H9 (cell line): ENCODE results near the gene RAB6A. TPM values are rescaled to one million over a fixed set of nuclear protein-coding genes. Genes with fewer than 3 reads are reported as not detected.

ENCODE experiments used
- DNase-seq: peaks from one replicate; pipeline ENCODE4 v3.0.0-alpha.2; 2017
- H2AFZ ChIP-seq: one replicate; pipeline ENCODE4 v1.6.1; 2013; ENCODE audit warnings: mild to moderate bottlenecking, low read length, control low read depth, moderate library complexity
- H2AK5ac ChIP-seq: 2 replicates; pipeline ENCODE4 v1.6.1; 2013; ENCODE audit warnings: low read length, control low read depth, mixed read lengths; ENCODE audit not compliant: insufficient read length
- H2BK120ac ChIP-seq: one replicate; pipeline ENCODE4 v1.6.1; 2013; ENCODE audit warnings: low read depth, mild to moderate bottlenecking, low read length, control low read depth, inconsistent platforms; ENCODE audit not compliant: poor library complexity, severe bottlenecking
- H2BK12ac ChIP-seq: 2 replicates; pipeline ENCODE4 v1.6.1; 2013; ENCODE audit warnings: low read length, control low read depth, mixed read lengths, low read depth; ENCODE audit not compliant: insufficient read length
- H2BK15ac ChIP-seq: 2 replicates; pipeline ENCODE4 v1.6.1; 2013; ENCODE audit warnings: low read depth, low read length, control low read depth
- H2BK20ac ChIP-seq: one replicate; pipeline ENCODE4 v1.6.1; 2013; ENCODE audit warnings: low read depth, mild to moderate bottlenecking, low read length, control low read depth, inconsistent platforms; ENCODE audit not compliant: poor library complexity, severe bottlenecking
- H2BK5ac ChIP-seq: 2 replicates; pipeline ENCODE4 v1.6.1; 2013; ENCODE audit warnings: low read length, control low read depth, mixed read lengths; ENCODE audit not compliant: insufficient read length
- H3K14ac ChIP-seq: 2 replicates; pipeline ENCODE4 v1.6.1; 2013; ENCODE audit warnings: low read length, control low read depth; ENCODE audit not compliant: insufficient read depth
- H3K18ac ChIP-seq: 2 replicates; pipeline ENCODE4 v1.6.1; 2013; ENCODE audit warnings: low read depth, mild to moderate bottlenecking, mixed read lengths, low read length, control low read depth; ENCODE audit not compliant: insufficient read length
- H3K23ac ChIP-seq: 2 replicates; pipeline ENCODE4 v1.6.1; 2013; ENCODE audit warnings: low read length, control low read depth, mixed read lengths, low read depth; ENCODE audit not compliant: insufficient read length
- H3K23me2 ChIP-seq: 2 replicates; pipeline ENCODE4 v1.6.1; 2013; ENCODE audit warnings: low read depth, mild to moderate bottlenecking, mixed read lengths, low read length, control low read depth; ENCODE audit not compliant: insufficient read length, poor library complexity, severe bottlenecking
- H3K27ac ChIP-seq: 2 replicates; pipeline ENCODE4 v1.5.1; 2013; ENCODE audit warnings: low read length, control low read depth, mixed read lengths, low read depth; ENCODE audit not compliant: insufficient read length
- H3K27me3 ChIP-seq: 2 replicates; pipeline ENCODE4 v1.6.1; 2013; ENCODE audit warnings: low read length, control low read depth, inconsistent platforms; ENCODE audit not compliant: insufficient read depth
- H3K4ac ChIP-seq: 2 replicates; pipeline ENCODE4 v1.6.1; 2013; ENCODE audit warnings: low read depth, mild to moderate bottlenecking, control low read depth, inconsistent platforms, low read length, moderate library complexity
- H3K4me1 ChIP-seq: 2 replicates; pipeline ENCODE4 v1.6.1; 2013; ENCODE audit warnings: low read length, control low read depth, inconsistent platforms; ENCODE audit not compliant: insufficient read depth
- H3K4me2 ChIP-seq: 2 replicates; pipeline ENCODE4 v1.6.1; 2013; ENCODE audit warnings: low read length, control low read depth, mixed read lengths; ENCODE audit not compliant: insufficient read length, insufficient read depth
- H3K56ac ChIP-seq: 2 replicates; pipeline ENCODE4 v1.6.1; 2013; ENCODE audit warnings: low read depth, mild to moderate bottlenecking, mixed read lengths, low read length, control low read depth; ENCODE audit not compliant: insufficient read length
- H3K79me1 ChIP-seq: 2 replicates; pipeline ENCODE4 v1.6.1; 2013; ENCODE audit warnings: low read depth, mild to moderate bottlenecking, moderate library complexity, low read length, control low read depth, inconsistent platforms; ENCODE audit not compliant: insufficient read depth, poor library complexity, severe bottlenecking
- H3K79me2 ChIP-seq: 2 replicates; pipeline ENCODE4 v1.6.1; 2013; ENCODE audit warnings: low read length, control low read depth, inconsistent platforms; ENCODE audit not compliant: insufficient read depth
- H3K9ac ChIP-seq: 2 replicates; pipeline ENCODE4 v1.6.1; 2013; ENCODE audit warnings: low read length, control low read depth, mixed read lengths; ENCODE audit not compliant: insufficient read length; ENCODE audit errors: extremely low read depth
- H3K9me3 ChIP-seq: one replicate; pipeline ENCODE4 v1.6.1; 2013; ENCODE audit warnings: low read depth, low read length, inconsistent platforms; ENCODE audit not compliant: control insufficient read depth
- H3T11ph ChIP-seq: one replicate; pipeline ENCODE4 v1.6.1; 2013; ENCODE audit warnings: mild to moderate bottlenecking, low read length, control low read depth, inconsistent platforms
- H4K20me1 ChIP-seq: one replicate; pipeline ENCODE4 v1.6.1; 2013; ENCODE audit not compliant: control insufficient read depth, insufficient read length, insufficient read depth
- H4K5ac ChIP-seq: 2 replicates; pipeline ENCODE4 v1.6.1; 2013; ENCODE audit warnings: low read depth, mild to moderate bottlenecking, mixed read lengths, low read length, control low read depth; ENCODE audit not compliant: insufficient read length
- H4K8ac ChIP-seq: replicated peaks from 2 replicates; pipeline ENCODE4 v1.6.1; 2013; ENCODE audit warnings: low read length, control low read depth, mixed read lengths, low read depth; ENCODE audit not compliant: insufficient read length
- H4K91ac ChIP-seq: 2 replicates; pipeline ENCODE4 v1.6.1; 2013; ENCODE audit warnings: low read depth, mild to moderate bottlenecking, moderate library complexity, mixed read lengths, low read length, control low read depth; ENCODE audit not compliant: insufficient read length
- H3K27ac Mint-ChIP-seq, 3 experiments: 2 replicates in 2 of 3; 3 replicates in 1 of 3; pipeline ENCODE4 v1.8.0; 2020 to 2021; ENCODE audit warnings: mixed read lengths in 3 of 3, mild to moderate bottlenecking in 1 of 3, moderate library complexity in 1 of 3
- H3K27me3 Mint-ChIP-seq: 2 replicates; pipeline ENCODE4 v1.8.0; 2021; ENCODE audit warnings: low read depth, mild to moderate bottlenecking, moderate library complexity, mixed read lengths
- H3K36me3 Mint-ChIP-seq, 3 experiments: 2 replicates in 2 of 3; 3 replicates in 1 of 3; pipeline ENCODE4 v1.8.0; 2020 to 2021; ENCODE audit warnings: low read depth in 3 of 3, mixed read lengths in 3 of 3; ENCODE audit not compliant: insufficient read depth in 1 of 3
- H3K4me1 Mint-ChIP-seq, 2 experiments: 2 replicates each; pipeline ENCODE4 v1.8.0; 2020; ENCODE audit warnings: mixed read lengths in 2 of 2
- H3K4me3 Mint-ChIP-seq, 2 experiments: 2 replicates in 1 of 2; 3 replicates in 1 of 2; pipeline ENCODE4 v1.8.0; 2020 to 2021; ENCODE audit warnings: mild to moderate bottlenecking in 2 of 2, mixed read lengths in 2 of 2, moderate library complexity in 1 of 2
- H3K9me3 Mint-ChIP-seq, 2 experiments: 2 replicates in 1 of 2; 3 replicates in 1 of 2; pipeline ENCODE4 v1.8.0; 2020; ENCODE audit warnings: mild to moderate bottlenecking in 2 of 2, mixed read lengths in 2 of 2, moderate library complexity in 1 of 2
- CTCF ChIP-seq: fragments of 200-600 bp; sonication (generic); conservative IDR thresholded peaks from 3 replicates; pipeline ENCODE4 v1.8.0; 2021; ENCODE audit warnings: antibody characterized with exemption, mild to moderate bottlenecking
- WGBS: extraction: QIAGEN DNeasy Blood & Tissue Kit; methylation state at CpG from one replicate; pipeline ENCODE4 v1.1.7; 2013; ENCODE audit warnings: missing lambda C conversion rate, low lambda C conversion rate, mixed read lengths; ENCODE audit not compliant: insufficient read length; ENCODE audit errors: extremely low coverage; 5-methylcytosine and 5-hydroxymethylcytosine counted together
- total RNA-seq: library from RNA; stranded (reverse); gene quantifications from 2 replicates; pipeline ENCODE4 v1.2.1, GENCODE V29; 2021

RAB6A gene
- total RNA-seq, 1 experiment from 2014 or later = 72.8 TPM

GRCh38 chr11:73797457-73797856 is 36.6 kb upstream of the RAB6A start:
- Histone ChIP-seq H3T11ph (no peak overlapping the region), H3K79me2 (no peaks in the 10 kb centered on the region; the same call in 1 of the 2 replicates), H2BK15ac (no peak overlapping the region), H3K4ac (no peak overlapping the region), H2BK5ac (no peak overlapping the region), H3K23me2 (no peaks in the 10 kb centered on the region), H3K79me1 (peaks cover 6% of the 10 kb centered on the region), H3K27me3 (no peaks in the 10 kb centered on the region), H3K56ac (no peak overlapping the region), H4K8ac (no peak overlapping the region), H3K14ac (no peak overlapping the region), H3K27ac (no peak overlapping the region), H4K91ac (no peak overlapping the region), H3K23ac (no peak overlapping the region), H3K9ac (no peak overlapping the region), H2AK5ac (no peak overlapping the region), H4K5ac (no peak overlapping the region), H2AFZ (no peak overlapping the region), H2BK120ac (no peak overlapping the region), H2BK12ac (no peak overlapping the region), H2BK20ac (no peak overlapping the region), H3K18ac (no peak overlapping the region), H3K4me1 (no peaks in the 10 kb centered on the region), H3K9me3 (no peaks in the 10 kb centered on the region), H4K20me1 (no peaks in the 10 kb centered on the region), H3K4me2 (no peak overlapping the region)
- no peak for TF ChIP-seq CTCF
- no peak overlapping the region for H3K4me3 Mint-ChIP-seq
- no peak for DNase-seq
- no CpG with 5 or more reads among the region's 10 CpGs for WGBS
- H3K4me1 Mint-ChIP-seq = peaks cover 2 to 5% of the 10 kb centered on the region in 2 experiments
- no peaks in the 10 kb centered on the region; the same call in 1 of the 2 replicates for H3K27me3 Mint-ChIP-seq
- no peak overlapping the region for H3K27ac Mint-ChIP-seq
- peaks cover 0 to 6% (median 4%) of the 10 kb centered on the region in 3 experiments; a peak in 4 of 7 replicates for H3K36me3 Mint-ChIP-seq
- H3K9me3 Mint-ChIP-seq = no peaks in the 10 kb centered on the region
